ENCODE results near the gene IDS.

GRCh38 chrX:149467920-149468319 is 37.2 kb downstream of the IDS start:
- TF ChIP-seq TAF1 (IDR thresholded peaks at IDR 0.05; ENCODE audit: borderline replicate concordance, insufficient read depth, low read length) (no peak), SIN3A (IDR thresholded peaks at IDR 0.05; ENCODE audit: borderline replicate concordance, insufficient read depth, low read length) (no peak), POLR2AphosphoS5 (IDR thresholded peaks at IDR 0.05; ENCODE audit: low read depth, low read length) (no peak), REST (IDR thresholded peaks at IDR 0.05; ENCODE audit: insufficient read depth in 1 of 2, low read depth in 2 of 2, low read length in 2 of 2) (no peak), FOXP2 (optimal IDR thresholded peaks at IDR 0.05; ENCODE audit: borderline replicate concordance, extremely low read depth, extremely low read length, insufficient read depth) (no peak)

Data from PFSK-1 (cell line).